K562 (cell line): ENCODE measurements around the gene LENG9. TPM values are rescaled to one million over a fixed set of nuclear protein-coding genes. Genes with fewer than 3 reads are reported as not detected.

Experiments used
- ATAC-seq: fragments of 200-7000 bp; cut with Tn5 transposase; 3 replicates; pipeline ENCODE4 v1.9.1; 2020; ENCODE audit warnings: moderate library complexity
- BruUV-seq: library from RNA; stranded (reverse); fragments of 400-500 nt; replicated peaks from 2 replicates; lab custom pipeline; 2021; lab: Mats Ljungman, UMichigan
- CTCF ChIA-PET: fragments of 300-600 bp; formaldehyde crosslinking; extraction: SDS; loops from one replicate; lab custom pipeline; 2021; ENCODE audit warnings: low intra/inter-chr PET ratio; lab: Yijun Ruan, JAX
- POLR2A ChIA-PET: fragments of 300-600, 350-650 bp; sonication (Branson Sonifier 250); formaldehyde crosslinking; extraction: SDS; loops from one replicate; lab custom pipeline; 2021; ENCODE audit warnings: antibody characterized with exemption, inconsistent platforms; lab: Yijun Ruan, JAX
- DNase-seq, 4 experiments: peaks; one replicate each; pipeline versions ENCODE4 v3.0.0 to v3.0.0-alpha.2; 2011 to 2018; ENCODE audit warnings: low spot score in 3 of 4, mixed read lengths in 3 of 4; ENCODE audit errors: extremely low read depth in 1 of 4
- FAIRE-seq: peaks from 2 replicates; lab custom pipeline; 2011; peaks lifted over from hg19 to GRCh38; lab: Jason Lieb, UNC
- H2AFZ ChIP-seq: 2 replicates; pipeline ENCODE4 v1.6.0; 2011; ENCODE audit warnings: low read depth, low read length, control low read depth, inconsistent platforms
- H3K27ac ChIP-seq: fragments of 200-600 bp; 3 replicates; pipeline ENCODE4 v1.8.0; 2011; ENCODE audit warnings: low read depth, mild to moderate bottlenecking, control low read depth, inconsistent platforms, low read length, moderate library complexity, mixed read lengths; ENCODE audit errors: extremely low read depth
- H3K27me3 ChIP-seq, 2 experiments: fragments of 300-600 bp in 1 of 2; 2 replicates in 1 of 2; 3 replicates in 1 of 2; pipeline versions ENCODE4 v1.6.0 to v1.8.0; 2011; ENCODE audit warnings: inconsistent platforms in 2 of 2, low read length in 2 of 2, mild to moderate bottlenecking in 1 of 2, mixed read lengths in 1 of 2, moderate library complexity in 1 of 2; ENCODE audit not compliant: control insufficient read depth in 2 of 2, insufficient read depth in 2 of 2
- H3K36me3 ChIP-seq: fragments of 300-600 bp; 3 replicates; pipeline ENCODE4 v1.8.0; 2011; ENCODE audit warnings: mild to moderate bottlenecking, low read length, inconsistent platforms; ENCODE audit not compliant: control insufficient read depth, insufficient read depth
- H3K4me1 ChIP-seq, 2 experiments: fragments of 200-600 bp in 1 of 2; replicated peaks in 1 of 2; 2 replicates in 1 of 2; 3 replicates in 1 of 2; pipeline versions ENCODE4 v1.5.1 to v1.8.0; 2011; ENCODE audit warnings: inconsistent platforms in 2 of 2, low read length in 2 of 2, mild to moderate bottlenecking in 1 of 2, mixed read lengths in 1 of 2, moderate library complexity in 1 of 2; ENCODE audit not compliant: control insufficient read depth in 2 of 2, insufficient read depth in 2 of 2
- H3K4me2 ChIP-seq: 2 replicates; pipeline ENCODE4 v1.6.1; 2011; ENCODE audit warnings: low read length, control low read depth, inconsistent platforms, mixed read lengths; ENCODE audit not compliant: insufficient read depth
- H3K4me3 ChIP-seq: fragments of 200-600 bp; sonication (generic), shearing (Covaris generic); 2 replicates; pipeline ENCODE4 v1.5.1; 2016; ENCODE audit warnings: control low read depth, inconsistent platforms
- H3K79me2 ChIP-seq: fragments of 200-600 bp; 3 replicates; pipeline ENCODE4 v1.8.0; 2011; ENCODE audit warnings: low read length, inconsistent platforms; ENCODE audit not compliant: control insufficient read depth, insufficient read depth
- H3K9ac ChIP-seq, 2 experiments: 2 replicates each; pipeline versions ENCODE4 v1.6.0 to v1.6.1; 2011; ENCODE audit warnings: low read depth in 2 of 2, low read length in 2 of 2, control low read depth in 1 of 2, inconsistent platforms in 1 of 2, mild to moderate bottlenecking in 1 of 2, mixed read lengths in 1 of 2; ENCODE audit not compliant: insufficient read depth in 1 of 2
- H3K9me1 ChIP-seq: one replicate; pipeline ENCODE4 v1.6.0; 2011; ENCODE audit warnings: inconsistent platforms, mild to moderate bottlenecking, low read length, moderate library complexity; ENCODE audit not compliant: control insufficient read depth, insufficient read depth
- H3K9me3 ChIP-seq: replicated peaks from 2 replicates; pipeline ENCODE4 v1.5.1; 2011; ENCODE audit warnings: low read depth, low read length, inconsistent platforms; ENCODE audit not compliant: control insufficient read depth, insufficient read depth
- H4K20me1 ChIP-seq: replicated peaks from 2 replicates; pipeline ENCODE4 v1.6.1; 2011; ENCODE audit warnings: low read length, inconsistent platforms, mixed read lengths; ENCODE audit not compliant: control insufficient read depth, insufficient read depth
- BDP1 ChIP-seq: IDR thresholded peaks from 3 replicates; pipeline ENCODE4 v1.6.1; 2011; ENCODE audit not compliant: insufficient read length, insufficient read depth
- EHMT2 ChIP-seq: fragments of 450-650 bp; IDR thresholded peaks from 2 replicates; pipeline ENCODE4 v1.6.1; 2018; ENCODE audit warnings: antibody characterized with exemption
- ELK3 ChIP-seq: fragments of 450-650 bp; formaldehyde crosslinking; IDR thresholded peaks from 2 replicates; pipeline ENCODE4 v1.4.0; 2020; ENCODE audit warnings: mild to moderate bottlenecking
- GTF2A2 ChIP-seq: IDR thresholded peaks from 2 replicates; pipeline ENCODE4 v1.6.1; 2016; ENCODE audit warnings: mild to moderate bottlenecking, missing genetic modification characterization, missing compliant biosample characterization
- NR2C2 ChIP-seq, 2 experiments: fragments of 200-800 bp in 1 of 2; sonication (Bioruptor generic) in 1 of 2; sonication (generic) in 1 of 2; formaldehyde crosslinking in 1 of 2; IDR thresholded peaks; 2 replicates each; pipeline versions ENCODE4 v1.6.1 to v1.8.0; 2016 to 2022; ENCODE audit warnings: mild to moderate bottlenecking in 1 of 2, missing compliant biosample characterization in 1 of 2, missing genetic modification characterization in 1 of 2, missing genetic modification reagents in 1 of 2
- SNRNP70 ChIP-seq: fragments of 200-400 bp; formaldehyde crosslinking; optimal IDR thresholded peaks from 2 replicates; pipeline ENCODE3; 2017; ENCODE audit warnings: low read depth, low read length
- XRCC3 ChIP-seq: fragments of 450-650 bp; IDR thresholded peaks from 2 replicates; pipeline ENCODE4 v1.6.1; 2017; ENCODE audit warnings: mild to moderate bottlenecking, moderate library complexity
- ZKSCAN8 ChIP-seq: fragments of 200-800 bp; sonication (Bioruptor generic); IDR thresholded peaks from 2 replicates; pipeline ENCODE4 v1.6.1; 2016; ENCODE audit warnings: missing genetic modification characterization, missing compliant biosample characterization
- ZNF395 ChIP-seq: fragments of 200-800 bp; sonication (Bioruptor generic); IDR thresholded peaks from 2 replicates; pipeline ENCODE4 v1.6.1; 2017; ENCODE audit warnings: missing genetic modification characterization, missing compliant biosample characterization
- ZNF444 ChIP-seq: fragments of 250-450 bp; sonication (Bioruptor Pico); IDR thresholded peaks from 2 replicates; pipeline ENCODE4 v1.4.0; 2020; ENCODE audit warnings: mild to moderate bottlenecking, moderate library complexity
- WGBS: fragments of 100-300 bp; shearing (Covaris generic); methylation state at CpG from one replicate; pipeline ENCODE4 v1.1.6; 2016; ENCODE audit warnings: low coverage, mixed read lengths; ENCODE audit not compliant: insufficient coverage; ENCODE audit errors: missing lambda C conversion rate; 5-methylcytosine and 5-hydroxymethylcytosine counted together
- in situ Hi-C: fragments of 300-500 bp; cut with MboI; formaldehyde crosslinking; loops from 4 replicates; pipeline ENCODE4 v1.15.0; 2018; ENCODE audit warnings: inconsistent platforms, mixed read lengths
- intact Hi-C: fragments of 100-400 bp; cut with micrococcal nuclease; formaldehyde crosslinking; loops from 2 replicates; pipeline ENCODE4 v1.14.2; 2022
- polyA plus RNA-seq, 8 experiments: library from polyadenylated mRNA; depleted of rRNA in 4 of 8; stranded (reverse) in 5 of 8; unstranded in 3 of 8; fragments of >200 nt; fragmentation: Nextera tagmentation in 2 of 8; fragmentation: Illumina TruSeq in 1 of 8; extraction: Ambion mirVana in 2 of 8; extraction: Trizol in 1 of 8; gene quantifications; 2 replicates each; pipeline versions ENCODE4 v1.2.1 to v1.2.3, GENCODE V29; 2011 to 2014; ENCODE audit warnings: inconsistent platforms in 1 of 8, missing spikeins in 1 of 8
- total RNA-seq, 7 experiments: library from RNA; depleted of rRNA in 6 of 7; stranded (reverse); fragments of >200 nt in 6 of 7; fragmentation: Illumina TruSeq in 2 of 7; extraction: Trizol in 2 of 7; gene quantifications; 2 replicates each; pipeline versions ENCODE4 v1.2.1 to v1.2.3, GENCODE V29; 2011 to 2021; ENCODE audit warnings: low replicate concordance in 1 of 7
- TF ChIP-seq, protein P1 (sequence below), 2 experiments: fragments of 450-650 bp; IDR thresholded peaks; 2 replicates each; pipeline ENCODE4 v1.6.1; 2018; ENCODE audit warnings: mild to moderate bottlenecking in 2 of 2, low read depth in 1 of 2; ENCODE audit not compliant: partially characterized antibody in 2 of 2
- TF ChIP-seq, protein P2 (sequence below): IDR thresholded peaks from 2 replicates; pipeline ENCODE4 v1.6.1; 2011; ENCODE audit not compliant: insufficient read length; ENCODE audit errors: extremely low read depth

The LENG9 gene
- total and polyA plus RNA-seq, 9 of the 15 experiments (the other 6 are each of a cell fraction or from before 2014, with no cell fraction given) = 0.06 to 0.64 (median 0.33) TPM; not detected in 1

DNA sequence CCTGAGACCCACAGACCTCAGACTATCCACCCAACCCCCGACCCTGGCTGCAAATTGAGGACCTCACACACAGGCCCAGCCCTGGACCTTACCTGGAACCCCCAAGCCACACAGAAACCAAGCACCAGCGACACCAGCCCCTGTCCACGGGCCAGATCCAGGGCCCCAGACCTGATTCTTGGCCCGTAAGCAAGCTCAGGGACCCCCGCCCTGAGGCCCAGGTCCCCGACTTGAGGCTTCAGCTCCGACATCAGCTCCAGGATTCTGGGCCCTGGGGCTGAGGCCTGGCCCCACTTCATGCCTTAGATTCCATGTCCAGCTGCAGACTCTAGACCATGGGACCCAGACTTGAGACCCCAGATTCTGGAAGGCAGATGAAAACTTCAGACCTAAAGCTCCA lies 42.1 kb downstream of the LENG9 start:
- in situ Hi-C loops = no loop called here
- H3K79me2 ChIP-seq = no peaks in the 10 kb centered on the region
- H3K9ac ChIP-seq = no peak overlapping the region
- DNase-seq (peak in 2 of 4 experiments; percentile 1 to 5), ATAC-seq (no peak)
- no peaks in the 10 kb centered on the region for H3K9me3 ChIP-seq
- CTCF ChIA-PET = no interaction called here
- H3K4me2 ChIP-seq = no peak overlapping the region
- H3K4me3 ChIP-seq = no peak overlapping the region
- no peaks in the 10 kb centered on the region for H3K9me1 ChIP-seq
- no peak overlapping the region for H2AFZ ChIP-seq
- H4K20me1 ChIP-seq = peaks cover 9% of the 10 kb centered on the region; the same call in 1 of the 2 replicates
- intact Hi-C loops = no loop called here
- H3K27me3 ChIP-seq = peaks cover 34 to 69% of the 10 kb centered on the region in 2 experiments
- peaks cover 0 to 33% of the 10 kb centered on the region in 2 experiments; a peak in 3 of 5 replicates for H3K4me1 ChIP-seq
- TF ChIP-seq, protein P1, sequence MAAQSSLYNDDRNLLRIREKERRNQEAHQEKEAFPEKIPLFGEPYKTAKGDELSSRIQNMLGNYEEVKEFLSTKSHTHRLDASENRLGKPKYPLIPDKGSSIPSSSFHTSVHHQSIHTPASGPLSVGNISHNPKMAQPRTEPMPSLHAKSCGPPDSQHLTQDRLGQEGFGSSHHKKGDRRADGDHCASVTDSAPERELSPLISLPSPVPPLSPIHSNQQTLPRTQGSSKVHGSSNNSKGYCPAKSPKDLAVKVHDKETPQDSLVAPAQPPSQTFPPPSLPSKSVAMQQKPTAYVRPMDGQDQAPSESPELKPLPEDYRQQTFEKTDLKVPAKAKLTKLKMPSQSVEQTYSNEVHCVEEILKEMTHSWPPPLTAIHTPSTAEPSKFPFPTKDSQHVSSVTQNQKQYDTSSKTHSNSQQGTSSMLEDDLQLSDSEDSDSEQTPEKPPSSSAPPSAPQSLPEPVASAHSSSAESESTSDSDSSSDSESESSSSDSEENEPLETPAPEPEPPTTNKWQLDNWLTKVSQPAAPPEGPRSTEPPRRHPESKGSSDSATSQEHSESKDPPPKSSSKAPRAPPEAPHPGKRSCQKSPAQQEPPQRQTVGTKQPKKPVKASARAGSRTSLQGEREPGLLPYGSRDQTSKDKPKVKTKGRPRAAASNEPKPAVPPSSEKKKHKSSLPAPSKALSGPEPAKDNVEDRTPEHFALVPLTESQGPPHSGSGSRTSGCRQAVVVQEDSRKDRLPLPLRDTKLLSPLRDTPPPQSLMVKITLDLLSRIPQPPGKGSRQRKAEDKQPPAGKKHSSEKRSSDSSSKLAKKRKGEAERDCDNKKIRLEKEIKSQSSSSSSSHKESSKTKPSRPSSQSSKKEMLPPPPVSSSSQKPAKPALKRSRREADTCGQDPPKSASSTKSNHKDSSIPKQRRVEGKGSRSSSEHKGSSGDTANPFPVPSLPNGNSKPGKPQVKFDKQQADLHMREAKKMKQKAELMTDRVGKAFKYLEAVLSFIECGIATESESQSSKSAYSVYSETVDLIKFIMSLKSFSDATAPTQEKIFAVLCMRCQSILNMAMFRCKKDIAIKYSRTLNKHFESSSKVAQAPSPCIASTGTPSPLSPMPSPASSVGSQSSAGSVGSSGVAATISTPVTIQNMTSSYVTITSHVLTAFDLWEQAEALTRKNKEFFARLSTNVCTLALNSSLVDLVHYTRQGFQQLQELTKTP (IDR thresholded peaks at IDR 0.05; ENCODE audit: low read depth in 1 of 2, partially characterized antibody in 2 of 2) = no peak
- no peak for TF ChIP-seq ZNF444 (CRISPR knock-in tag)
- TF ChIP-seq SNRNP70 = no peak
- no peak for TF ChIP-seq ELK3 (CRISPR knock-in tag)
- TF ChIP-seq NR2C2 (CRISPR knock-in tag; IDR thresholded peaks at IDR 0.05) = no peak
- TF ChIP-seq NR2C2 (tag; IDR thresholded peaks at IDR 0.05) = no peak
- TF ChIP-seq BDP1 = no peak
- no peak for TF ChIP-seq ZKSCAN8 (CRISPR knock-in tag)
- no peak for TF ChIP-seq EHMT2
- TF ChIP-seq GTF2A2 (tag) = no peak
- no peak for TF ChIP-seq ZNF395 (CRISPR knock-in tag)
- no peak for TF ChIP-seq XRCC3
- TF ChIP-seq, protein P2, sequence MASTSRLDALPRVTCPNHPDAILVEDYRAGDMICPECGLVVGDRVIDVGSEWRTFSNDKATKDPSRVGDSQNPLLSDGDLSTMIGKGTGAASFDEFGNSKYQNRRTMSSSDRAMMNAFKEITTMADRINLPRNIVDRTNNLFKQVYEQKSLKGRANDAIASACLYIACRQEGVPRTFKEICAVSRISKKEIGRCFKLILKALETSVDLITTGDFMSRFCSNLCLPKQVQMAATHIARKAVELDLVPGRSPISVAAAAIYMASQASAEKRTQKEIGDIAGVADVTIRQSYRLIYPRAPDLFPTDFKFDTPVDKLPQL = no peak
- TF ChIP-seq, all 486 proteins: peak for 0
- POLR2A ChIA-PET = interaction anchor here (0.5 to 1.6 kb wide), 5 partner anchors 9 to 278 kb away, joined by 3 to 4 read pairs (median 3); no protein-coding TSS in a partner anchor
- H3K27ac ChIP-seq = no peak overlapping the region
- FAIRE-seq = no peak
- BruUV-seq = no TSS peak
- 2% methylated on average over 7 of the region's 7 CpGs for WGBS
- H3K36me3 ChIP-seq = no peaks in the 10 kb centered on the region
